BE2C (cell line): Measurements from ENCODE around the gene EIF4A3.

Experiments used
- DNase-seq: peaks from one replicate; pipeline ENCODE4 v3.0.0-alpha.2; 2020
- H3K27me3 ChIP-seq: fragments of 250-450 bp; sonication (Bioruptor Pico); 2 replicates; pipeline ENCODE4 v1.5.1; 2020; ENCODE audit warnings: mild to moderate bottlenecking
- H3K36me3 ChIP-seq: fragments of 250-450 bp; sonication (Bioruptor Pico); 2 replicates; pipeline ENCODE4 v1.5.1; 2020; ENCODE audit warnings: mild to moderate bottlenecking
- H3K4me1 ChIP-seq: fragments of 250-450 bp; sonication (Bioruptor Pico); 2 replicates; pipeline ENCODE4 v1.5.1; 2020
- H3K4me3 ChIP-seq: 2 replicates; pipeline ENCODE4 v1.5.1; 2011; ENCODE audit warnings: low read depth, low read length
- H3K9me3 ChIP-seq: fragments of 250-450 bp; sonication (Bioruptor Pico); 2 replicates; pipeline ENCODE4 v1.5.1; 2020
- TF ChIP-seq, protein P1 (sequence below): IDR thresholded peaks from 2 replicates; pipeline ENCODE4 v1.5.1; 2012; ENCODE audit warnings: mild to moderate bottlenecking, low read depth, low read length

Gene EIF4A3

GRCh38 chr17:80184423-80184714 lies 37.4 kb upstream of the EIF4A3 start:
- H3K27me3 ChIP-seq: no peaks in the 10 kb centered on the region
- no peak overlapping the region for H3K4me3 ChIP-seq
- no peaks in the 10 kb centered on the region for H3K4me1 ChIP-seq
- no peak for DNase-seq
- H3K36me3 ChIP-seq: no peaks in the 10 kb centered on the region
- TF ChIP-seq, protein P1, sequence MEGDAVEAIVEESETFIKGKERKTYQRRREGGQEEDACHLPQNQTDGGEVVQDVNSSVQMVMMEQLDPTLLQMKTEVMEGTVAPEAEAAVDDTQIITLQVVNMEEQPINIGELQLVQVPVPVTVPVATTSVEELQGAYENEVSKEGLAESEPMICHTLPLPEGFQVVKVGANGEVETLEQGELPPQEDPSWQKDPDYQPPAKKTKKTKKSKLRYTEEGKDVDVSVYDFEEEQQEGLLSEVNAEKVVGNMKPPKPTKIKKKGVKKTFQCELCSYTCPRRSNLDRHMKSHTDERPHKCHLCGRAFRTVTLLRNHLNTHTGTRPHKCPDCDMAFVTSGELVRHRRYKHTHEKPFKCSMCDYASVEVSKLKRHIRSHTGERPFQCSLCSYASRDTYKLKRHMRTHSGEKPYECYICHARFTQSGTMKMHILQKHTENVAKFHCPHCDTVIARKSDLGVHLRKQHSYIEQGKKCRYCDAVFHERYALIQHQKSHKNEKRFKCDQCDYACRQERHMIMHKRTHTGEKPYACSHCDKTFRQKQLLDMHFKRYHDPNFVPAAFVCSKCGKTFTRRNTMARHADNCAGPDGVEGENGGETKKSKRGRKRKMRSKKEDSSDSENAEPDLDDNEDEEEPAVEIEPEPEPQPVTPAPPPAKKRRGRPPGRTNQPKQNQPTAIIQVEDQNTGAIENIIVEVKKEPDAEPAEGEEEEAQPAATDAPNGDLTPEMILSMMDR: no peak
- H3K9me3 ChIP-seq: no peaks in the 10 kb centered on the region

GRCh38 chr17:80183581-80184422 lies 36.9 kb upstream of the EIF4A3 start:
- Histone ChIP-seq H3K4me1 (no peaks in the 10 kb centered on the region), H3K9me3 (no peaks in the 10 kb centered on the region), H3K27me3 (no peaks in the 10 kb centered on the region), H3K36me3 (no peaks in the 10 kb centered on the region), H3K4me3 (no peak overlapping the region)
- DNase-seq: no peak
- TF ChIP-seq, protein P1: no peak

DNA sequence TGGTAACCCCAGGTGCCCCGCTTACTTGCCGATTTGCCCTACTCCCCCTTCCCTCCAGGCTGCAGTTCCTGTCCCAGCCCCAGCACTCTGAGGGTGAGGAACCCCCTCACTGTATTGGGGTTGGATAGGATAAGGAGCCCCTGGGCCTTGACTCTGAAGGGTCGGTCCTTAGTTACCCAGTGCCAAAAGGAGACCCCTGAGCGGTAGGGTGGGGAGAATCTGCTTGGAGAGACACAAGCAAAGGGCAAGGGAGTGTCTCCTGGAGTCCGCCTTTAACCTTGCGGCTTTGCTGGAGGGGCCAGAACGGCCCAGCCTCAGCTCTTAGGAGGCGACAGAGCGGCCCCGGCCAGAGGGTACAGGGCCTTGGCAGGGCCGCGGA lies 35.9 kb upstream of the EIF4A3 start:
- Histone ChIP-seq H3K9me3 (no peaks in the 10 kb centered on the region), H3K36me3 (no peaks in the 10 kb centered on the region), H3K4me3 (no peak overlapping the region), H3K27me3 (no peaks in the 10 kb centered on the region), H3K4me1 (no peaks in the 10 kb centered on the region)
- no peak for DNase-seq
- TF ChIP-seq, protein P1: no peak

DNA sequence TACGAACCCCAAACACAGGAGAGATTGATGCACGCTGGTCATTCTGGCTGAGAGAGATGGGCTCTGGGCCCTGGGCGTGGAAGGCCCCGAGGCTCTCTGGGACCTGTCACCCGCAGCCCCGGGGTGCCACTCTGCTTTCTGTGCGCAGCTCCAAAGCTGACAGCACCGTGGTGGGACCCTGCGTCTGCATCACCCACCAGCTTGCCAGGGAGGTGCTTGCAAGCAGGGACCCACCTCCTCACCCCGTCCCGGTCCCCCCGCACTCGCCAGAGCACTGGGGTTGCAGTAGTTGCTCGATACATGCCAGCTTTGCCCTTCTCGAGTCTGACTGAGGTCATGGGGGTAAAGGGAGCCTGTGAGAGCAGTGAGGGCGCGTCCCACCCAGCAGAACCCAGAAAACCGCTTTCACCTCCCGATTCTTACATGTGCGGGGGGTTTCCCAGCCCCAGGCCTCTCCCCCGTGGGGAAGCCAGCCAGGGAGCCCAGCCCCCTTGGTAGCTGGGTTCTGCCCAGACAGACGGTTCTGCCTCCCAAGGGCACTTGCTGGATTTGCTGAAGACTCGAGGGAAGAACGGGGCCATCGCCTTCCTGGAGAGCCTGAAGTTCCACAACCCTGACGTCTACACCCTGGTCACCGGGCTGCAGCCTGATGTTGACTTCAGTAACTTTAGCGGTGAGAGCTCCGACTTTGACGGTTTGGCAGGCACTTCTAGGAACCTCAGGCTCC lies 35.4 kb upstream of the EIF4A3 start:
- H3K36me3 ChIP-seq: no peaks in the 10 kb centered on the region
- TF ChIP-seq, protein P1: no peak
- DNase-seq: no peak
- no peaks in the 10 kb centered on the region for H3K27me3 ChIP-seq
- no peaks in the 10 kb centered on the region for H3K9me3 ChIP-seq
- no peak overlapping the region for H3K4me3 ChIP-seq
- no peaks in the 10 kb centered on the region for H3K4me1 ChIP-seq

DNA sequence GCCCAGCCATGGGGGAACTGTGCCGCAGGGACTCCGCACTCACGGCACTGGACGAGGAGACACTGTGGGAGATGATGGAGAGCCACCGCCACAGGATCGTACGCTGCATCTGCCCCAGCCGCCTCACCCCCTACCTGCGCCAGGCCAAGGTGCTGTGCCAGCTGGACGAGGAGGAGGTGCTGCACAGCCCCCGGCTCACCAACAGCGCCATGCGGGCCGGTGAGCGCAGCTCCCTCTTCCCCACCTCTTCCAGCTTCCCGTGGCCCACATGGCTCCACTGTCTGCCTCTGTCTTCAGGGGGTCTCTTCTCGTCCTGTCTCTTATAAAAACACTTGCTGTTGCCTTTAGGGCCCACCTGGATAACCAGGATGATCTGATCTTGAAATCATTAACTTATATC lies 34.5 kb upstream of the EIF4A3 start:
- DNase-seq: no peak
- TF ChIP-seq, protein P1: no peak
- Histone ChIP-seq H3K4me3 (no peak overlapping the region), H3K36me3 (no peaks in the 10 kb centered on the region), H3K9me3 (no peaks in the 10 kb centered on the region), H3K4me1 (no peaks in the 10 kb centered on the region), H3K27me3 (no peaks in the 10 kb centered on the region)

GRCh38 chr17:80180192-80180591 lies 33.3 kb upstream of the EIF4A3 start:
- H3K27me3 ChIP-seq: no peaks in the 10 kb centered on the region
- no peaks in the 10 kb centered on the region for H3K9me3 ChIP-seq
- H3K4me1 ChIP-seq: no peaks in the 10 kb centered on the region
- TF ChIP-seq, protein P1: no peak
- H3K36me3 ChIP-seq: no peaks in the 10 kb centered on the region
- H3K4me3 ChIP-seq: no peak overlapping the region
- DNase-seq: no peak
